Activated B cell treated with CpG ODN at 0.5 μM for 24 hours (primary cell): Measurements from ENCODE around the gene MT1F. TPM values are rescaled to one million over a fixed set of nuclear protein-coding genes. Genes with fewer than 3 reads are reported as not detected.

ENCODE experiments used
- ATAC-seq: fragments of 200-7000 bp; cut with Tn5 transposase; one replicate; pipeline ENCODE4 v1.10.0; 2021; ENCODE audit warnings: low read depth, mild to moderate bottlenecking, moderate library complexity
- CTCF ChIA-PET: fragments of 350-600 bp; sonication (Branson Sonifier 250); formaldehyde crosslinking; loops from one replicate; lab custom pipeline; 2021; ENCODE audit warnings: antibody characterized with exemption; lab: Charles Lee
- POLR2A ChIA-PET: fragments of 350-600 bp; sonication (Branson Sonifier 250); formaldehyde crosslinking; loops from one replicate; lab custom pipeline; 2021; ENCODE audit warnings: antibody characterized with exemption; lab: Charles Lee
- DNase-seq: peaks from one replicate; pipeline ENCODE4 v3.0.0; 2022
- H3K27ac Mint-ChIP-seq: one replicate; pipeline ENCODE4 v1.8.0; 2020; ENCODE audit warnings: mixed read lengths
- H3K27me3 Mint-ChIP-seq: one replicate; pipeline ENCODE4 v1.8.0; 2021; ENCODE audit warnings: mixed read lengths
- H3K36me3 Mint-ChIP-seq: one replicate; pipeline ENCODE4 v1.8.0; 2021; ENCODE audit warnings: low read depth, mixed read lengths
- H3K4me1 Mint-ChIP-seq: one replicate; pipeline ENCODE4 v1.8.0; 2021; ENCODE audit warnings: mixed read lengths
- H3K4me3 Mint-ChIP-seq: one replicate; pipeline ENCODE4 v1.8.0; 2020; ENCODE audit warnings: mild to moderate bottlenecking, mixed read lengths
- H3K9me3 Mint-ChIP-seq: one replicate; pipeline ENCODE4 v1.8.0; 2020; ENCODE audit warnings: mixed read lengths
- intact Hi-C: fragments of 100-400 bp; cut with micrococcal nuclease; formaldehyde crosslinking; loops from one replicate; pipeline ENCODE4 v1.15.1; 2024
- total RNA-seq: library from RNA; stranded (reverse); gene quantifications from 2 replicates; pipeline ENCODE4 v1.2.3, GENCODE V29; 2022
- TF ChIP-seq, protein P1 (sequence below): fragments of 200-600 bp; IDR thresholded peaks from one replicate; pipeline ENCODE4 v1.8.0; 2022; ENCODE audit warnings: antibody characterized with exemption, mild to moderate bottlenecking

The MT1F gene
- total RNA-seq, 1 donor from 2014 or later: 21.4 TPM

DNA sequence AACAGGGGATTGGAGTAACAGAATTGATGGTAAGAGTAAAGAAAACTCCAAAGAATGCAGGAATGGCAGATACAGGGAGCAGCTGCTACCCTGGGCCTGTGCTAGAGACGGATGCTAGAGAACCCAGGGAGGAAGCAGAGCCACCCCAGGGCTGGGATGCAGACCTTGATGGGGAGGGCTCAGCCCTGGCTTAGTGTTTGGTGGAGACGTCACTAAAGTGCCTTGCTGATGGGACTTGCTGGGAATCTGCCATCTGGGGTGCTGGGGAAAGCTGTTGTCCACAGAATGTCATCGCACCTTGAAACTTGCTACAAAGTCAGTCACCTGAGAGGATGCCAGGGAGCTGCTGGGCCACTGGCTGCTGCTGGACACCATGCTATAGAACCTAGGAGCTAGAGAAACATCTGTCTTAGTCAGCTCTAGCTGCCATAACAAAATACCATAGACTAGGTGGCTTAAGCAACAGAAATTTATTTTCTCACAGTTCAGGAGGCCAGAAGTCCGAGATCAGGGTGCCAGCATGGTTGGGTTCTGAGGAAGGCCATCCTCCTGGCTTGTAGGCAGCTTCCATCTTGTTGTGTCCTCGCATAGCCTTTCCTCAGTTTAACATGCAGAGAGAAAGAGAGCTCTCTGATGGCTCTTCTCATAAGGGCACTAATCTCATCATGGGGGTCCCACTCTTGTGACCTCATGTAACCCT is 39.8 kb downstream of the MT1F start:
- DNase-seq (no peak), ATAC-seq (no peak)
- TF ChIP-seq, protein P1, sequence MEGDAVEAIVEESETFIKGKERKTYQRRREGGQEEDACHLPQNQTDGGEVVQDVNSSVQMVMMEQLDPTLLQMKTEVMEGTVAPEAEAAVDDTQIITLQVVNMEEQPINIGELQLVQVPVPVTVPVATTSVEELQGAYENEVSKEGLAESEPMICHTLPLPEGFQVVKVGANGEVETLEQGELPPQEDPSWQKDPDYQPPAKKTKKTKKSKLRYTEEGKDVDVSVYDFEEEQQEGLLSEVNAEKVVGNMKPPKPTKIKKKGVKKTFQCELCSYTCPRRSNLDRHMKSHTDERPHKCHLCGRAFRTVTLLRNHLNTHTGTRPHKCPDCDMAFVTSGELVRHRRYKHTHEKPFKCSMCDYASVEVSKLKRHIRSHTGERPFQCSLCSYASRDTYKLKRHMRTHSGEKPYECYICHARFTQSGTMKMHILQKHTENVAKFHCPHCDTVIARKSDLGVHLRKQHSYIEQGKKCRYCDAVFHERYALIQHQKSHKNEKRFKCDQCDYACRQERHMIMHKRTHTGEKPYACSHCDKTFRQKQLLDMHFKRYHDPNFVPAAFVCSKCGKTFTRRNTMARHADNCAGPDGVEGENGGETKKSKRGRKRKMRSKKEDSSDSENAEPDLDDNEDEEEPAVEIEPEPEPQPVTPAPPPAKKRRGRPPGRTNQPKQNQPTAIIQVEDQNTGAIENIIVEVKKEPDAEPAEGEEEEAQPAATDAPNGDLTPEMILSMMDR: no peak
- POLR2A ChIA-PET: no interaction called here
- Mint-ChIP-seq H3K4me3 (no peak overlapping the region), H3K9me3 (no peaks in the 10 kb centered on the region), H3K36me3 (no peaks in the 10 kb centered on the region), H3K27ac (no peak overlapping the region), H3K4me1 (peaks cover 8% of the 10 kb centered on the region), H3K27me3 (no peaks in the 10 kb centered on the region)
- CTCF ChIA-PET: interaction anchor here (1.7 kb wide), 1 partner anchor 22 kb away, joined by 4 read pairs; no protein-coding TSS in a partner anchor
- intact Hi-C loops: no loop called here

DNA sequence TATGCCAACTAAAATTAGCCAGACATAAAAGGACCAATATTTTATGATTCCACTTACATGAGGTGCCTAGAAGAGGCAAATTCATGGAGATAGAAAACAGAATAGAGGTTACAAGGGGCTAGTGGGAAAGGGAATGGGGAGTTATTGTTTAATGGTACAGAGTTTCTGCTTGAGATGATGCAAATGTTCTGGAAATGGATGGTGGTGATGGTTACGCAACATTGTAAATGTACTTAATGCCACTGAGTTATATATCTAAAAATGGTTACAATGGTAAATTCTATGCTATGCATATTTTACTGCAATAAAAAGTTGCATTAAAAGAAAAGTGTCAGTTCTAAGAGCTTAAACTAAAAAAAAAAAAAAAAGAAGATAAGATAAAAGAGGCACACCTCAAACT is 42.4 kb downstream of the MT1F start:
- POLR2A ChIA-PET: interaction anchor here (2.4 kb wide), 1 partner anchor 186 kb away, joined by 7 read pairs; no protein-coding TSS in a partner anchor
- intact Hi-C loops: loop anchor here (5.0 to 10.0 kb wide), 3 partner anchors 345 to 858 kb away; no protein-coding TSS in a partner anchor

DNA sequence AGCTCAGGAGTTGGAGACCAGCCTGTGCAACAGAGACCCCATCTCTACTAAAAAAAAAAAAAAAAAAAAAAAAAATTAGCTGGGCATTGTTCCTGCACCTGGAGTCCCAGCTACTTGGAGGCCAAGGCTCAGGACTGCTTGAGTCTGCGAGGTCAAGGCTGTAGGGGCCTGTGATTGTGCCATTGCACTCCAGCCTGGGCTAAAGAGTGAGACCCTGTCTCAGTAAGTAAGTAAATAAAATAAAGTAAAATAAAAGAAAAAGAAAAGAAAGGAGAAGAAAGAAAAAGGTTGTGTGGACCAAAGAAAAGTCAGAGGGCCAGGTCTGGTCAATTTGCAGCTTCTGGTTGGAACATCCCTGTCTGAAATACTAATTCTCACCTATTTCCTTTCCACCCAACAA is 42.9 kb downstream of the MT1F start:
- TF ChIP-seq, protein P1: no peak
- intact Hi-C loops: loop anchor here (5.0 to 10.0 kb wide), 3 partner anchors 346 to 858 kb away; no protein-coding TSS in a partner anchor
- ATAC-seq (no peak), DNase-seq (no peak)
- H3K27me3 Mint-ChIP-seq: no peaks in the 10 kb centered on the region
- no peak overlapping the region for H3K27ac Mint-ChIP-seq
- POLR2A ChIA-PET: interaction anchor here (2.4 kb wide), 1 partner anchor 187 kb away, joined by 7 read pairs; no protein-coding TSS in a partner anchor
- no peak overlapping the region for H3K4me3 Mint-ChIP-seq
- H3K36me3 Mint-ChIP-seq: no peaks in the 10 kb centered on the region
- CTCF ChIA-PET: interaction anchor here (0.7 to 3.9 kb wide), 9 partner anchors 27 to 764 kb away, joined by 3 to 34 read pairs (median 5); no protein-coding TSS in a partner anchor
- H3K4me1 Mint-ChIP-seq: peaks cover 8% of the 10 kb centered on the region
- H3K9me3 Mint-ChIP-seq: no peaks in the 10 kb centered on the region

More for the DNA sequence above, 42.4 kb downstream of the MT1F start:
- peaks cover 8% of the 10 kb centered on the region for H3K4me1 Mint-ChIP-seq
- no peak overlapping the region for H3K4me3 Mint-ChIP-seq
- DNase-seq: no peak
- no peak overlapping the region for H3K27ac Mint-ChIP-seq
- ATAC-seq: no peak
- H3K36me3 Mint-ChIP-seq: no peaks in the 10 kb centered on the region
- TF ChIP-seq, protein P1: no peak
- CTCF ChIA-PET: interaction anchor here (0.7 to 3.9 kb wide), 6 partner anchors 50 to 765 kb away, joined by 3 to 34 read pairs (median 3); no protein-coding TSS in a partner anchor
- no peaks in the 10 kb centered on the region for H3K27me3 Mint-ChIP-seq
- no peaks in the 10 kb centered on the region for H3K9me3 Mint-ChIP-seq

DNA sequence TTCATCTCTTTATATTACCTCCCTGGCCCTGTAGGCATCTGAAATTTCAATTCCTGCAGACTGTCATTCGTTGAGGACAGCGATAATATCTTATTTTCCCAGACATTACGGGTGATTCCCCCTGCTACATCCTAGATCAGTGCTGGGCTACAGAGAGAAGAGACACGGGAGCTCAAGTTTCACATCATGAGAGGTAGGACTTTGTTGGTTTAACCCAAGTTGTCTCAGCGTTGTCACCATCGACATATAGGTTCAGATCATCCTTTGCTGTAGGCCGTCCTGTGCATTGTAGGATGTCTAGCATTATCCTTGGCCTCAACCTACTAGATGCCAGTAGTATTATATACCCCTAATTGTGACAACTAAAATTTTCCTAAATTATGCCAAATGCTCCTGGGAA is 43.8 kb downstream of the MT1F start:
- POLR2A ChIA-PET: interaction anchor here (0.6 to 2.4 kb wide), 7 partner anchors 15 to 499 kb away, joined by 3 to 9 read pairs (median 5); partner anchors contain the start of genes NUDT21 and OGFOD1
- Mint-ChIP-seq H3K36me3 (no peaks in the 10 kb centered on the region), H3K9me3 (no peaks in the 10 kb centered on the region), H3K27ac (no peak overlapping the region), H3K4me3 (no peak overlapping the region), H3K27me3 (no peaks in the 10 kb centered on the region), H3K4me1 (peaks cover 8% of the 10 kb centered on the region)
- TF ChIP-seq, protein P1: no peak
- ATAC-seq (no peak), DNase-seq (no peak)
- CTCF ChIA-PET: interaction anchor here (0.6 to 3.9 kb wide), 28 partner anchors 8 to 346 kb away, joined by 3 to 34 read pairs (median 6); partner anchors contain the start of genes MT1G, MT1X, MT2A and NUDT21
- intact Hi-C loops: loop anchor here (5.0 to 10.0 kb wide), 3 partner anchors 347 to 859 kb away; no protein-coding TSS in a partner anchor
